Panc1 (cell line): Measurements from ENCODE around the gene ZDHHC8. TPM values are rescaled to one million over a fixed set of nuclear protein-coding genes. Genes with fewer than 3 reads are reported as not detected.

Experiments used
- ATAC-seq: fragments of 200-7000 bp; cut with Tn5 transposase; 2 replicates; pipeline ENCODE4 v1.9.1; 2020; ENCODE audit warnings: mild to moderate bottlenecking, moderate library complexity
- BruUV-seq: library from RNA; stranded (reverse); fragments of 400-500 nt; replicated peaks from 2 replicates; lab custom pipeline; 2021; lab: Mats Ljungman, UMichigan
- CTCF ChIA-PET: fragments of 300-600 bp; sonication (Branson Sonifier 250); formaldehyde crosslinking; loops from one replicate; lab custom pipeline; 2022; ENCODE audit warnings: antibody characterized with exemption; lab: Charles Lee
- POLR2A ChIA-PET: fragments of 300-600 bp; sonication (Branson Sonifier 250); formaldehyde crosslinking; loops from one replicate; lab custom pipeline; 2022; ENCODE audit warnings: antibody characterized with exemption; lab: Charles Lee
- DNase-seq: peaks from one replicate; pipeline ENCODE4 v3.0.0-alpha.2; 2010; ENCODE audit warnings: low read depth, low spot score
- H3K27ac ChIP-seq: 2 replicates; pipeline ENCODE4 v1.5.1; 2011; ENCODE audit warnings: mild to moderate bottlenecking, low read length, inconsistent platforms
- H3K27me3 ChIP-seq: fragments of 200-500 bp; sonication (Bioruptor generic); 2 replicates; pipeline ENCODE4 v1.6.0; 2014; ENCODE audit warnings: low read length, inconsistent platforms; ENCODE audit not compliant: control insufficient read depth, insufficient read depth
- H3K36me3 ChIP-seq: fragments of 200-500 bp; sonication (Bioruptor generic); 2 replicates; pipeline ENCODE4 v1.5.1; 2014; ENCODE audit warnings: inconsistent platforms, mild to moderate bottlenecking, low read length, moderate library complexity; ENCODE audit not compliant: control insufficient read depth, insufficient read depth
- H3K4me1 ChIP-seq: 2 replicates; pipeline ENCODE4 v1.5.1; 2011; ENCODE audit warnings: inconsistent platforms, mild to moderate bottlenecking, low read length, moderate library complexity; ENCODE audit not compliant: control insufficient read depth, insufficient read depth
- H3K4me3 ChIP-seq, 2 experiments: 2 replicates each; pipeline ENCODE4 v1.5.1; 2011 to 2012; ENCODE audit warnings: low read depth in 2 of 2, low read length in 2 of 2, mild to moderate bottlenecking in 2 of 2, inconsistent platforms in 1 of 2, moderate library complexity in 1 of 2
- H3K9me3 ChIP-seq: fragments of 200-500 bp; sonication (Bioruptor generic); 2 replicates; pipeline ENCODE4 v1.5.1; 2014; ENCODE audit warnings: low read depth, mild to moderate bottlenecking, inconsistent platforms, low read length, moderate library complexity; ENCODE audit not compliant: control insufficient read depth, insufficient read depth
- POLR2AphosphoS5 ChIP-seq: IDR thresholded peaks from 2 replicates; pipeline ENCODE4 v1.6.1; 2012; ENCODE audit warnings: mild to moderate bottlenecking, low read depth, low read length, moderate library complexity
- SIN3A ChIP-seq: IDR thresholded peaks from 2 replicates; pipeline ENCODE4 v1.6.1; 2012; ENCODE audit warnings: low read depth, mild to moderate bottlenecking, low read length, moderate library complexity, borderline replicate concordance; ENCODE audit not compliant: insufficient read depth
- TCF7L2 ChIP-seq: IDR thresholded peaks from 2 replicates; pipeline ENCODE4 v1.6.1; 2011; ENCODE audit warnings: mild to moderate bottlenecking, low read depth, low read length, inconsistent platforms
- in situ Hi-C: cut with HindIII; loops from 2 replicates; pipeline ENCODE4 v1.10.0; 2016; ENCODE audit warnings: low sequenced_read_pairs, low pct_unique_long_range_greater_than_20kb
- intact Hi-C: fragments of 100-400 bp; cut with micrococcal nuclease; formaldehyde crosslinking; loops from one replicate; pipeline ENCODE4 v1.10.0; 2022; ENCODE audit not compliant: unreplicated experiment
- total RNA-seq: library from RNA; stranded (reverse); gene quantifications from one replicate; pipeline ENCODE4 v1.2.1, GENCODE V29; 2021; ENCODE audit not compliant: unreplicated experiment
- TF ChIP-seq, protein P1 (sequence below), 2 experiments: IDR thresholded peaks; 2 replicates each; pipeline ENCODE4 v1.6.1; 2011 to 2012; ENCODE audit warnings: low read depth in 2 of 2, control low read depth in 1 of 2, low read length in 1 of 2, mild to moderate bottlenecking in 1 of 2, moderate library complexity in 1 of 2; ENCODE audit not compliant: insufficient read depth in 1 of 2
- TF ChIP-seq, protein P2 (sequence below): fragments of 450-650 bp; IDR thresholded peaks from 2 replicates; pipeline ENCODE4 v1.5.1; 2017; ENCODE audit warnings: mild to moderate bottlenecking

Gene ZDHHC8
- total RNA-seq, 1 experiment from 2014 or later, result 79.0 TPM

DNA sequence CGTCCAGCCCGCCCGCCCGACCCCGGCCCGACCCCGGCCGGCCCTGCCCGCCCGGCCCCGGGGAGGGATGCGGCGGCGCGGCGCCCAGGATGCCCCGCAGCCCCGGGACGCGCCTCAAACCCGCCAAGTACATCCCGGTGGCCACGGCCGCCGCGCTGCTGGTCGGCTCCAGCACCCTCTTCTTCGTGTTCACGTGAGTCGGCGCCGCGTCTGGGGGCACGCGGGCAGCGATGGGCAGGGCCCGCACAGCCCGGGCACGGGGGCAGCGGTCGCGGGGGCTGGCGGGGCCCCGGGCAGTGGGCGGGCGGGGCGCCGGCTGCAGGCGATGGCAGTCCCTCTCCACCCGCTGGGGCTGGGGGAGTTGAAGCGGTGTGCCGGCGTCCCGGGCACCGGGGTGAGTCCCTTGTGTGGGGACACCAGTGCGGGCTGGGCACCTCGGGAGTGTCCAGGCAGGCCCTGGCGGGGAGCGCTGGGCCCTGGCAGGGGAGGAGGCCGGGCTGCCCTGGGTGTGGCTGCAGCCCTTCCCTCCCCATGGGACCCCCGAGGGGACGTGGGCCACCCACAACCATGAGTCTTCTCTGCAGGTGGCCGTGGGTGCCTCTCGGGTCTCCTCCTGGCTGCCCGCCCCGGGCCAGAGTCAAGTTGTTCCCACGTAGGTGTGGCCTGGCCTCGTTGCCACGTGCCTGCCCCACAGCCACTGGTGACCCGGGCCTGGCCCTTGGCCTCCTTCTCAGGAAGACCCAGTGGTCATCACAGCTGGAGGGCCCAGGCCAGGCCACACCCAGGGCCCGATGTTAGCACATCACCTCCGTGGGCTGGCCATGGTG is 468 bp downstream of the ZDHHC8 start:
- ATAC-seq, result peak; percentile 2
- no peak for TF ChIP-seq POLR2AphosphoS5
- TF ChIP-seq, protein P1, sequence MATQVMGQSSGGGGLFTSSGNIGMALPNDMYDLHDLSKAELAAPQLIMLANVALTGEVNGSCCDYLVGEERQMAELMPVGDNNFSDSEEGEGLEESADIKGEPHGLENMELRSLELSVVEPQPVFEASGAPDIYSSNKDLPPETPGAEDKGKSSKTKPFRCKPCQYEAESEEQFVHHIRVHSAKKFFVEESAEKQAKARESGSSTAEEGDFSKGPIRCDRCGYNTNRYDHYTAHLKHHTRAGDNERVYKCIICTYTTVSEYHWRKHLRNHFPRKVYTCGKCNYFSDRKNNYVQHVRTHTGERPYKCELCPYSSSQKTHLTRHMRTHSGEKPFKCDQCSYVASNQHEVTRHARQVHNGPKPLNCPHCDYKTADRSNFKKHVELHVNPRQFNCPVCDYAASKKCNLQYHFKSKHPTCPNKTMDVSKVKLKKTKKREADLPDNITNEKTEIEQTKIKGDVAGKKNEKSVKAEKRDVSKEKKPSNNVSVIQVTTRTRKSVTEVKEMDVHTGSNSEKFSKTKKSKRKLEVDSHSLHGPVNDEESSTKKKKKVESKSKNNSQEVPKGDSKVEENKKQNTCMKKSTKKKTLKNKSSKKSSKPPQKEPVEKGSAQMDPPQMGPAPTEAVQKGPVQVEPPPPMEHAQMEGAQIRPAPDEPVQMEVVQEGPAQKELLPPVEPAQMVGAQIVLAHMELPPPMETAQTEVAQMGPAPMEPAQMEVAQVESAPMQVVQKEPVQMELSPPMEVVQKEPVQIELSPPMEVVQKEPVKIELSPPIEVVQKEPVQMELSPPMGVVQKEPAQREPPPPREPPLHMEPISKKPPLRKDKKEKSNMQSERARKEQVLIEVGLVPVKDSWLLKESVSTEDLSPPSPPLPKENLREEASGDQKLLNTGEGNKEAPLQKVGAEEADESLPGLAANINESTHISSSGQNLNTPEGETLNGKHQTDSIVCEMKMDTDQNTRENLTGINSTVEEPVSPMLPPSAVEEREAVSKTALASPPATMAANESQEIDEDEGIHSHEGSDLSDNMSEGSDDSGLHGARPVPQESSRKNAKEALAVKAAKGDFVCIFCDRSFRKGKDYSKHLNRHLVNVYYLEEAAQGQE (IDR thresholded peaks at IDR 0.05; ENCODE audit: insufficient read depth in 1 of 2, low read depth in 2 of 2, low read length in 1 of 2), result no peak
- no peak for TF ChIP-seq SIN3A
- no peak for TF ChIP-seq TCF7L2
- TF ChIP-seq, protein P2, sequence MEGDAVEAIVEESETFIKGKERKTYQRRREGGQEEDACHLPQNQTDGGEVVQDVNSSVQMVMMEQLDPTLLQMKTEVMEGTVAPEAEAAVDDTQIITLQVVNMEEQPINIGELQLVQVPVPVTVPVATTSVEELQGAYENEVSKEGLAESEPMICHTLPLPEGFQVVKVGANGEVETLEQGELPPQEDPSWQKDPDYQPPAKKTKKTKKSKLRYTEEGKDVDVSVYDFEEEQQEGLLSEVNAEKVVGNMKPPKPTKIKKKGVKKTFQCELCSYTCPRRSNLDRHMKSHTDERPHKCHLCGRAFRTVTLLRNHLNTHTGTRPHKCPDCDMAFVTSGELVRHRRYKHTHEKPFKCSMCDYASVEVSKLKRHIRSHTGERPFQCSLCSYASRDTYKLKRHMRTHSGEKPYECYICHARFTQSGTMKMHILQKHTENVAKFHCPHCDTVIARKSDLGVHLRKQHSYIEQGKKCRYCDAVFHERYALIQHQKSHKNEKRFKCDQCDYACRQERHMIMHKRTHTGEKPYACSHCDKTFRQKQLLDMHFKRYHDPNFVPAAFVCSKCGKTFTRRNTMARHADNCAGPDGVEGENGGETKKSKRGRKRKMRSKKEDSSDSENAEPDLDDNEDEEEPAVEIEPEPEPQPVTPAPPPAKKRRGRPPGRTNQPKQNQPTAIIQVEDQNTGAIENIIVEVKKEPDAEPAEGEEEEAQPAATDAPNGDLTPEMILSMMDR, result no peak
- H3K36me3 ChIP-seq, result peaks cover 2% of the 10 kb centered on the region; the same call in 1 of the 2 replicates
- H3K27me3 ChIP-seq, result no peaks in the 10 kb centered on the region
- DNase-seq, result no peak
- ChIA-PET POLR2A (no interaction called here), CTCF (no interaction called here)
- no TSS peak for BruUV-seq
- peak overlapping the region; percentile 29; the same call in 1 of the 2 replicates for H3K27ac ChIP-seq
- H3K4me3 ChIP-seq, result peak overlapping the region; percentile 57 to 58
- H3K9me3 ChIP-seq, result no peaks in the 10 kb centered on the region
- in situ Hi-C loops (no loop called here), intact Hi-C loops (no loop called here)
- H3K4me1 ChIP-seq, result no peaks in the 10 kb centered on the region; the same call in 1 of the 2 replicates

DNA sequence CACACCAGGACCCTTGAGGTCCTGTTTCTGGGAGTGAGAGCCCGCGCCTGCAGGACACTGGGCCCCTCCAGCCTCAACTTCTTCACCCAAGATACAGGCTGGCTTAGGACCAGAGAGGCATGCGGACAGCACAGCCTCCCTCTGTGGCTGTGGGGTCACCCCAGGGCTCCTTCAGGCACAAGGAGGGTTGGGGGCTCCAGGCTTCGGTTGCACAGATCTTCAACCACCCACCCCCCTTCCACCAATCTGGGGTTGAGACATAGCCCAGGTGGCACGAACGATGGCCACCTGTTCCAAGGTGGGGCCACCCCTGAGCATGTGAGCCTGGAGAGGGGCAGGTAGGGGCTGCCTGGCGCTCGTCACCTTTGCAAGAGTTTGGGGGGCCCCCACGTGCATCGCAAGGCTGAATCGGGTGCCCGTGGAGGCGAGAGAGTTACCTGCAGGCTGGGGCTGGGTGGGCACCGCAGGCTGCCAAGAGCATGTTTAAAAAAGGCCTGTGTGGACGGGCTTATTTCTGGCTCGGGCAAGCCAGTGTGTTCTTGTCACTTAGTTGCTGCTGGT is 1.2 kb downstream of the ZDHHC8 start:
- no peaks in the 10 kb centered on the region for H3K27me3 ChIP-seq
- H3K9me3 ChIP-seq, result no peaks in the 10 kb centered on the region
- BruUV-seq, result no TSS peak
- in situ Hi-C loops, result no loop called here
- POLR2A ChIA-PET, result no interaction called here
- no peaks in the 10 kb centered on the region; the same call in 1 of the 2 replicates for H3K4me1 ChIP-seq
- TF ChIP-seq, protein P2, result no peak
- TF ChIP-seq TCF7L2, result no peak
- TF ChIP-seq POLR2AphosphoS5, result no peak
- TF ChIP-seq, protein P1 (IDR thresholded peaks at IDR 0.05; ENCODE audit: insufficient read depth in 1 of 2, low read depth in 2 of 2, low read length in 1 of 2), result no peak
- TF ChIP-seq SIN3A, result no peak
- H3K27ac ChIP-seq, result no peak overlapping the region; the same call in 1 of the 2 replicates
- intact Hi-C loops, result no loop called here
- peak overlapping the region; percentile 57 to 58 for H3K4me3 ChIP-seq
- no peak for ATAC-seq
- peaks cover 2% of the 10 kb centered on the region; the same call in 1 of the 2 replicates for H3K36me3 ChIP-seq
- CTCF ChIA-PET, result no interaction called here
- DNase-seq, result no peak
